ENCODE measurements around the gene NHS. TPM values are rescaled to one million over a fixed set of nuclear protein-coding genes. Genes with fewer than 3 reads are reported as not detected.

Gene NHS
- polyA plus RNA-seq, 2 of the 4 experiments (the other 2 are of a cell fraction), result 3.6 to 5.0 TPM

- CTCF ChIA-PET, result interaction anchor here (1.0 to 1.4 kb wide), 2 partner anchors 11 to 59 kb away, joined by 3 to 4 read pairs; no protein-coding TSS in a partner anchor
- POLR2A ChIA-PET, result no interaction called here
- H3K9me3 ChIP-seq, result no peaks in the 10 kb centered on the region
- H3K4me2 ChIP-seq, result peak overlapping the region; percentile 56
- FAIRE-seq (no peak), DNase-seq (ENCODE audit: low read depth in 1 of 2, low spot score in 1 of 2) (no peak), ATAC-seq (no peak)
- WGBS (ENCODE audit: missing lambda C conversion rate), result 100% methylated on average over 2 of the region's 2 CpGs
- peak overlapping the region; percentile 39 to 77; a peak in 5 of 6 replicates for H3K27ac ChIP-seq
- H3K4me1 ChIP-seq, result peaks cover 58% of the 10 kb centered on the region
- H3K4me3 ChIP-seq, result no peak overlapping the region
- no peak for TF ChIP-seq MAFK (IDR thresholded peaks at IDR 0.05; ENCODE audit: partially characterized antibody)
- no peak for TF ChIP-seq CBX8 (IDR thresholded peaks at IDR 0.05)
- no peak for TF ChIP-seq POLR2AphosphoS2 (conservative IDR thresholded peaks at IDR 0.05; ENCODE audit: low read length)
Measured at GRCh38 chrX:17594693-17595092, 219.7 kb downstream of the NHS start.

- Histone ChIP-seq H3K4me2 (peak overlapping the region; percentile 56), H3K4me1 (peaks cover 56% of the 10 kb centered on the region), H3K4me3 (no peak overlapping the region), H3K27ac (peak overlapping the region; percentile 39 to 77; a peak in 5 of 6 replicates), H3K9me3 (no peaks in the 10 kb centered on the region)
- CTCF ChIA-PET, result interaction anchor here (0.8 to 1.8 kb wide), 6 partner anchors 10 to 352 kb away, joined by 3 to 4 read pairs (median 3); no protein-coding TSS in a partner anchor
- FAIRE-seq, result no peak
- POLR2A ChIA-PET, result interaction anchor here (0.6 kb wide), 1 partner anchor 246 kb away, joined by 3 read pairs; no protein-coding TSS in a partner anchor
- TF ChIP-seq RNF2 (IDR thresholded peaks at IDR 0.05; ENCODE audit: borderline replicate concordance, low read depth) (no peak), JUNB (IDR thresholded peaks at IDR 0.05) (peak; percentile 43; the same call in 1 of the 2 replicates)
- no peak; a peak in 1 of 6 replicates for ATAC-seq
- WGBS (ENCODE audit: missing lambda C conversion rate), result 51% methylated on average over 3 of the region's 3 CpGs
- DNase-seq (ENCODE audit: low read depth in 1 of 2, low spot score in 1 of 2), result peak in 1 of 2 experiments; percentile 26
Measured at GRCh38 chrX:17595456-17596035, 220.5 kb downstream of the NHS start.

- peak overlapping the region; percentile 11 to 77; a peak in 5 of 6 replicates for H3K27ac ChIP-seq
- peak in 1 of 2 experiments; percentile 9 for DNase-seq (ENCODE audit: low read depth in 1 of 2, low spot score in 1 of 2)
- peak overlapping the region; percentile 56 for H3K4me2 ChIP-seq
- FAIRE-seq, result no peak
- no peaks in the 10 kb centered on the region for H3K9me3 ChIP-seq
- peaks cover 51% of the 10 kb centered on the region for H3K4me1 ChIP-seq
- TF ChIP-seq TFCP2L1 (CRISPR knock-in tag; IDR thresholded peaks at IDR 0.05), result no peak
- TF ChIP-seq FOXS1 (CRISPR knock-in tag; IDR thresholded peaks at IDR 0.05), result no peak
- no peak for TF ChIP-seq JUN (IDR thresholded peaks at IDR 0.05)
- TF ChIP-seq HES2 (IDR thresholded peaks at IDR 0.05), result no peak
- TF ChIP-seq HMGXB4 (CRISPR knock-in tag; IDR thresholded peaks at IDR 0.05; ENCODE audit: borderline replicate concordance), result no peak
- no peak for TF ChIP-seq NPAS2 (CRISPR knock-in tag; IDR thresholded peaks at IDR 0.05; ENCODE audit: borderline replicate concordance)
- TF ChIP-seq PBX3 (IDR thresholded peaks at IDR 0.05), result no peak
- TF ChIP-seq MYC (IDR thresholded peaks at IDR 0.05; ENCODE audit: borderline replicate concordance, low read length), result no peak
- no peak overlapping the region for H3K4me3 ChIP-seq
- POLR2A ChIA-PET, result no interaction called here
- peak in 1 of 2 experiments; percentile 21; a peak in 1 of 6 replicates for ATAC-seq
- CTCF ChIA-PET, result interaction anchor here (0.8 to 1.8 kb wide), 5 partner anchors 9 to 353 kb away, joined by 3 to 4 read pairs (median 3); no protein-coding TSS in a partner anchor
Measured at GRCh38 chrX:17596061-17596460, 221.1 kb downstream of the NHS start.

- Histone ChIP-seq H3K27ac (peak overlapping the region; percentile 11 to 77; a peak in 4 of 6 replicates), H3K4me2 (peak overlapping the region; percentile 56; the same call in 2 of the 3 replicates), H3K4me3 (no peak overlapping the region), H3K9me3 (no peaks in the 10 kb centered on the region), H3K4me1 (peaks cover 45% of the 10 kb centered on the region)
- no peak for FAIRE-seq
- ATAC-seq, result no peak
- CTCF ChIA-PET, result interaction anchor here (1.3 to 1.8 kb wide), 3 partner anchors 66 to 354 kb away, joined by 3 to 4 read pairs (median 3); no protein-coding TSS in a partner anchor
- DNase-seq (ENCODE audit: low read depth in 1 of 2, low spot score in 1 of 2), result no peak
- POLR2A ChIA-PET, result no interaction called here
- WGBS (ENCODE audit: missing lambda C conversion rate), result 82% methylated on average over 9 of the region's 9 CpGs
- TF ChIP-seq CHD2 (IDR thresholded peaks at IDR 0.05; ENCODE audit: low read length, partially characterized antibody), result no peak
Measured at GRCh38 chrX:17596546-17597205, 221.7 kb downstream of the NHS start.

Data from A549 (cell line).